Right atrium auricular region (tissue), 2 donors: ENCODE data around the gene MCC. TPM values are rescaled to one million over a fixed set of nuclear protein-coding genes. Genes with fewer than 3 reads are reported as not detected.

Experiments
- DNase-seq: peaks from one replicate; pipeline ENCODE4 v3.0.0-alpha.2; 2019; ENCODE audit warnings: low spot score
- H3K27ac ChIP-seq, 2 donors: fragments of 200-600 bp; sonication (generic); 1 replicate in 1 of 2; 2 replicates in 1 of 2; pipeline ENCODE4 v1.5.1; 2016 to 2019
- H3K27me3 ChIP-seq, 2 donors: fragments of 200-600 bp; sonication (generic); one replicate each; pipeline versions ENCODE4 v1.5.1 to v1.6.0; 2017 to 2019
- H3K36me3 ChIP-seq: fragments of 200-600 bp; sonication (generic); one replicate; pipeline ENCODE4 v1.5.1; 2016
- H3K4me1 ChIP-seq, 2 donors: fragments of 200-600 bp; sonication (generic); one replicate each; pipeline versions ENCODE4 v1.5.1 to v1.6.0; 2017 to 2019
- H3K4me3 ChIP-seq, 2 donors: fragments of 200-600 bp; sonication (generic); 1 replicate in 1 of 2; 2 replicates in 1 of 2; pipeline ENCODE4 v1.5.1; 2017 to 2019; ENCODE audit warnings: mild to moderate bottlenecking in 1 of 2, moderate library complexity in 1 of 2
- H3K9me3 ChIP-seq, 2 donors: fragments of 200-600 bp; sonication (generic); one replicate each; pipeline ENCODE4 v1.5.1; 2019
- total RNA-seq, 2 donors: library from RNA; depleted of rRNA; stranded (reverse); fragments of >200 nt; gene quantifications; one replicate each; pipeline ENCODE4 v1.1.0, GENCODE V29; 2016
- TF ChIP-seq, protein P1 (sequence below), 2 donors: fragments of 200-600 bp; sonication (generic); IDR thresholded peaks; one replicate each; pipeline ENCODE4 v1.5.1; 2019; ENCODE audit warnings: antibody characterized with exemption in 2 of 2

The MCC gene
- total RNA-seq, 2 donors from 2014 or later = 28.8 to 31.7 TPM

- Histone ChIP-seq H3K9me3 (no peaks in the 10 kb centered on the region), H3K4me3 (no peak overlapping the region), H3K36me3 (no peaks in the 10 kb centered on the region), H3K27me3 (no peaks in the 10 kb centered on the region), H3K27ac (no peak overlapping the region), H3K4me1 (peaks cover 0 to 27% of the 10 kb centered on the region in 2 donors)
- DNase-seq = no peak
- TF ChIP-seq, protein P1, sequence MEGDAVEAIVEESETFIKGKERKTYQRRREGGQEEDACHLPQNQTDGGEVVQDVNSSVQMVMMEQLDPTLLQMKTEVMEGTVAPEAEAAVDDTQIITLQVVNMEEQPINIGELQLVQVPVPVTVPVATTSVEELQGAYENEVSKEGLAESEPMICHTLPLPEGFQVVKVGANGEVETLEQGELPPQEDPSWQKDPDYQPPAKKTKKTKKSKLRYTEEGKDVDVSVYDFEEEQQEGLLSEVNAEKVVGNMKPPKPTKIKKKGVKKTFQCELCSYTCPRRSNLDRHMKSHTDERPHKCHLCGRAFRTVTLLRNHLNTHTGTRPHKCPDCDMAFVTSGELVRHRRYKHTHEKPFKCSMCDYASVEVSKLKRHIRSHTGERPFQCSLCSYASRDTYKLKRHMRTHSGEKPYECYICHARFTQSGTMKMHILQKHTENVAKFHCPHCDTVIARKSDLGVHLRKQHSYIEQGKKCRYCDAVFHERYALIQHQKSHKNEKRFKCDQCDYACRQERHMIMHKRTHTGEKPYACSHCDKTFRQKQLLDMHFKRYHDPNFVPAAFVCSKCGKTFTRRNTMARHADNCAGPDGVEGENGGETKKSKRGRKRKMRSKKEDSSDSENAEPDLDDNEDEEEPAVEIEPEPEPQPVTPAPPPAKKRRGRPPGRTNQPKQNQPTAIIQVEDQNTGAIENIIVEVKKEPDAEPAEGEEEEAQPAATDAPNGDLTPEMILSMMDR (IDR thresholded peaks at IDR 0.05) = no peak
These were observed 331.9 kb downstream of the MCC start for GRCh38 chr5:113156271-113156877.

DNA sequence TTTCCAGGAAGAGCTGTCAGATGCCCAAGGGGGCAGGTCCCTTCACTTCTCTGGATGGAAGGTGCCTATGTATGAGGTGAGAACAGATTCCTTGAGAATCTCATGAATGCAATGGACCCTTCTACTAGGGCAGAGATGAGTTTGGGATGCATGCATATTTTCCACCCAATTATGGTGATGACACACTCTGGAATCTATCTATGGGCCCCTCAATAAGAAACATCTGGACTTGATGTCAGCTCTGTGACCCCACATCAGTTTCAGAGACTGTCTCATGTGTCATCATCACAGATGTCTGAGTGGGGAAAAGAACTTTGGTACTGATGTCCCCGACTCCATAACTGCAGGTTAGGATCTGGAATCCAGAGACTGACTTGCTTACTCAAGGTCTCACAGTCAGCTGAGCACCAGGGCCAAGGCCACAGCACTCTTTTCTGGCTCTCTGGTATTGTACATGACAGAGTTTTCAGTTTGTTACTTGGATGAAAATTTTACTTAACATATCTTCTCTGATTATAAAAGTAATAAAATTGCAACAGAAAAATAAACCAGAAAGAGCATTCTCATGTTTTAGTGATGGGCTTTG, 334.6 kb downstream of the MCC start:
- no peak overlapping the region for H3K27ac ChIP-seq
- TF ChIP-seq, protein P1 (IDR thresholded peaks at IDR 0.05) = no peak
- no peaks in the 10 kb centered on the region for H3K9me3 ChIP-seq
- H3K27me3 ChIP-seq = no peaks in the 10 kb centered on the region
- H3K4me1 ChIP-seq = peaks cover 0 to 27% of the 10 kb centered on the region in 2 donors
- H3K36me3 ChIP-seq = no peaks in the 10 kb centered on the region
- DNase-seq = no peak
- H3K4me3 ChIP-seq = no peak overlapping the region

DNA sequence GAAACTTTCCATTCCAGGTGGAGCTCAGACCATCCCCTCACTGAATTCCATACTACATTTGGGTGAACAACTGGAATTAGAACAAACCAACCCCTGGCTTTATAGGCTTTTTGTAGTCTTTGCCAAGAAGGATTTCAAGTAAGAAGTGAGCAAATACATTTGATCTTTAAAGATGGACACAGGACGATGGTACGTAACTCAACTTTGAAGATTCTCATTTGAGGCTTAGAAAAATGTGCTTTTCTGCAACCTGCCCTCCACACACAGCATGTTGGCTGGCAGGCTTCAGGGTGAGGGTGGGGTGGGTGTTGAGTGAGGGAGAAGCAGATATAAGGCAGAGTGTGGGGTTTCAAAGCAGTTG, 335.9 kb downstream of the MCC start:
- Histone ChIP-seq H3K9me3 (no peaks in the 10 kb centered on the region), H3K27me3 (no peaks in the 10 kb centered on the region), H3K4me1 (peaks cover 0 to 20% of the 10 kb centered on the region in 2 donors), H3K36me3 (no peaks in the 10 kb centered on the region), H3K4me3 (no peak overlapping the region), H3K27ac (no peak overlapping the region)
- no peak for DNase-seq
- TF ChIP-seq, protein P1 (IDR thresholded peaks at IDR 0.05) = no peak

DNA sequence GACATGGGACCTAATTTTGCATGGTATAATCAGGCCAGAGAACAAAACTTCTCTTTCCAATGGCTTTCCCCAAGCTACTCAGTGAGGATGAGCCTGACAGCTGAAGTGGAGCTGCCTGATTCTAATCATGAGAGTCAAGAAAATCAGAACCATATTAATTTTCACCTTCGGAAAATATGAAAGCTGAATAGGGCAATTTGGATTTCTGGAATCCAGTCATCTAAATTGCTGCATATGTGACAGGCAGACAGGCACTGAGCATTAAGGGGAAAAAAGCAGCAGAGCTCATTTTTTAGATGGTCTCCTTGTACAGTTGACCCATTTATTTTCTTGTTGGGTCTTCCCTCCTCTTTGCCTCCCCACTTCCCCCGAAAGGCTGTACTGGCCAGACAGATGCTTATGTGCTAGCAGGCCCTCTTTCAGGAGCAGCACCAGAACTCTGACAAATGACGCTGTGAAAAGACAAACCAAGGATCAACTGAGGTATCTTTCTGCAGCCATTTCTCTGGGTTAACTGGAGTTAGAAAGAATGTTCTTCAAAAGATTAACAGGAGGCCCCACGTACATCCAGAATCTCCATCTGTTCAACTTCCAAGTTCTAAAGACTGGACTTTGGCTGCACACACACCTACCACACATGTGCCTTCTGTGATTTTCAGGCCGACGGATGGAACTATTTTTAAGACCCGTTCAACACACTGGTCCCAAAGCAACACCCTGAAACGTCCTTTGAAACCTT, 336.4 kb downstream of the MCC start:
- TF ChIP-seq, protein P1 (IDR thresholded peaks at IDR 0.05) = no peak
- no peak for DNase-seq
- no peak overlapping the region for H3K27ac ChIP-seq
- no peaks in the 10 kb centered on the region for H3K36me3 ChIP-seq
- H3K4me1 ChIP-seq = peaks cover 0 to 16% of the 10 kb centered on the region in 2 donors
- H3K27me3 ChIP-seq = no peaks in the 10 kb centered on the region
- no peaks in the 10 kb centered on the region for H3K9me3 ChIP-seq
- no peak overlapping the region for H3K4me3 ChIP-seq

DNA sequence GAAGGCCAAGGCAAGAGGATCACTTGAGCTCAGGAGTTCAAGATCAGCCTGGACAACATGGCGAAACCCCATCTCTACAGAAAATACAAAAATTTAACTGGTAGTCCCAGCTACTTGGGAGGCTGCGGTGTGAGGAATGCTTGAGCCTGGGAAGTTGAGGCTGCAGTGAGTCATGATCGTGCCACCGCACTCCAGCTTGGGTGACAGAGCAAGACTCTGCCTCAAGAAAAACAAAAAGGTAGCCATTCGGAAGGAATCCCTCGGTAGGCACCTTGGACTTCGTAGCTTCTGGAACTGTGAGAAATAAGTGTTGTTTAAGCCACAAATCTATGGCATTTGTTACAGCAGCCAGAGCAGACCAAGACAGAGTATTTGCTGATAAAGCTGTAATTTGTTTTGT, 337.4 kb downstream of the MCC start:
- H3K4me1 ChIP-seq = peaks cover 0 to 10% of the 10 kb centered on the region in 2 donors
- H3K36me3 ChIP-seq = no peaks in the 10 kb centered on the region
- H3K4me3 ChIP-seq = no peak overlapping the region
- no peaks in the 10 kb centered on the region for H3K9me3 ChIP-seq
- DNase-seq = no peak
- no peak overlapping the region for H3K27ac ChIP-seq
- H3K27me3 ChIP-seq = no peaks in the 10 kb centered on the region
- TF ChIP-seq, protein P1 (IDR thresholded peaks at IDR 0.05) = no peak
